Ramos (cell line): ENCODE results near the gene SH3PXD2A.

Experiments used
- in situ Hi-C: fragments of 300-500 bp; cut with MboI; formaldehyde crosslinking; loops from one replicate; pipeline ENCODE4 v1.14.3; 2022; ENCODE audit warnings: low sequenced_read_pairs; ENCODE audit not compliant: unreplicated experiment

The SH3PXD2A gene

GRCh38 chr10:103836861-103837260 is 18.5 kb downstream of the SH3PXD2A start:
- in situ Hi-C loops: no loop called here

- in situ Hi-C loops: no loop called here
These were observed 19.1 kb downstream of the SH3PXD2A start for GRCh38 chr10:103836273-103836672.

GRCh38 chr10:103835096-103836050 is 20.0 kb downstream of the SH3PXD2A start:
- in situ Hi-C loops: no loop called here

GRCh38 chr10:103834436-103835095 is 20.8 kb downstream of the SH3PXD2A start:
- in situ Hi-C loops: no loop called here

GRCh38 chr10:103833731-103834365 is 21.5 kb downstream of the SH3PXD2A start:
- in situ Hi-C loops: no loop called here

- in situ Hi-C loops: no loop called here
These were observed 22.6 kb downstream of the SH3PXD2A start for GRCh38 chr10:103832806-103833205.

- in situ Hi-C loops: no loop called here
These were observed 25.4 kb downstream of the SH3PXD2A start for GRCh38 chr10:103829838-103830465.

- in situ Hi-C loops: no loop called here
These were observed 26.1 kb downstream of the SH3PXD2A start for GRCh38 chr10:103829278-103829677.

- in situ Hi-C loops: no loop called here
These were observed 26.7 kb downstream of the SH3PXD2A start for GRCh38 chr10:103828587-103829197.

- in situ Hi-C loops: no loop called here
These were observed 27.3 kb downstream of the SH3PXD2A start for GRCh38 chr10:103828107-103828506.

GRCh38 chr10:103826885-103827284 is 28.5 kb downstream of the SH3PXD2A start:
- in situ Hi-C loops: no loop called here

GRCh38 chr10:103824281-103824680 is 31.1 kb downstream of the SH3PXD2A start:
- in situ Hi-C loops: no loop called here

- in situ Hi-C loops: no loop called here
These were observed 31.6 kb downstream of the SH3PXD2A start for GRCh38 chr10:103823706-103824272.

GRCh38 chr10:103822800-103823199 is 32.6 kb downstream of the SH3PXD2A start:
- in situ Hi-C loops: no loop called here

- in situ Hi-C loops: no loop called here
These were observed 33.2 kb downstream of the SH3PXD2A start for GRCh38 chr10:103822107-103822716.

GRCh38 chr10:103820101-103821062 is 35.0 kb downstream of the SH3PXD2A start:
- in situ Hi-C loops: no loop called here

GRCh38 chr10:103819493-103819892 is 35.9 kb downstream of the SH3PXD2A start:
- in situ Hi-C loops: no loop called here

- in situ Hi-C loops: no loop called here
These were observed 36.5 kb downstream of the SH3PXD2A start for GRCh38 chr10:103818765-103819374.
